ENCODE data around the gene INTS7.

INTS7 gene, protein sequence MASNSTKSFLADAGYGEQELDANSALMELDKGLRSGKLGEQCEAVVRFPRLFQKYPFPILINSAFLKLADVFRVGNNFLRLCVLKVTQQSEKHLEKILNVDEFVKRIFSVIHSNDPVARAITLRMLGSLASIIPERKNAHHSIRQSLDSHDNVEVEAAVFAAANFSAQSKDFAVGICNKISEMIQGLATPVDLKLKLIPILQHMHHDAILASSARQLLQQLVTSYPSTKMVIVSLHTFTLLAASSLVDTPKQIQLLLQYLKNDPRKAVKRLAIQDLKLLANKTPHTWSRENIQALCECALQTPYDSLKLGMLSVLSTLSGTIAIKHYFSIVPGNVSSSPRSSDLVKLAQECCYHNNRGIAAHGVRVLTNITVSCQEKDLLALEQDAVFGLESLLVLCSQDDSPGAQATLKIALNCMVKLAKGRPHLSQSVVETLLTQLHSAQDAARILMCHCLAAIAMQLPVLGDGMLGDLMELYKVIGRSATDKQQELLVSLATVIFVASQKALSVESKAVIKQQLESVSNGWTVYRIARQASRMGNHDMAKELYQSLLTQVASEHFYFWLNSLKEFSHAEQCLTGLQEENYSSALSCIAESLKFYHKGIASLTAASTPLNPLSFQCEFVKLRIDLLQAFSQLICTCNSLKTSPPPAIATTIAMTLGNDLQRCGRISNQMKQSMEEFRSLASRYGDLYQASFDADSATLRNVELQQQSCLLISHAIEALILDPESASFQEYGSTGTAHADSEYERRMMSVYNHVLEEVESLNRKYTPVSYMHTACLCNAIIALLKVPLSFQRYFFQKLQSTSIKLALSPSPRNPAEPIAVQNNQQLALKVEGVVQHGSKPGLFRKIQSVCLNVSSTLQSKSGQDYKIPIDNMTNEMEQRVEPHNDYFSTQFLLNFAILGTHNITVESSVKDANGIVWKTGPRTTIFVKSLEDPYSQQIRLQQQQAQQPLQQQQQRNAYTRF

DNA sequence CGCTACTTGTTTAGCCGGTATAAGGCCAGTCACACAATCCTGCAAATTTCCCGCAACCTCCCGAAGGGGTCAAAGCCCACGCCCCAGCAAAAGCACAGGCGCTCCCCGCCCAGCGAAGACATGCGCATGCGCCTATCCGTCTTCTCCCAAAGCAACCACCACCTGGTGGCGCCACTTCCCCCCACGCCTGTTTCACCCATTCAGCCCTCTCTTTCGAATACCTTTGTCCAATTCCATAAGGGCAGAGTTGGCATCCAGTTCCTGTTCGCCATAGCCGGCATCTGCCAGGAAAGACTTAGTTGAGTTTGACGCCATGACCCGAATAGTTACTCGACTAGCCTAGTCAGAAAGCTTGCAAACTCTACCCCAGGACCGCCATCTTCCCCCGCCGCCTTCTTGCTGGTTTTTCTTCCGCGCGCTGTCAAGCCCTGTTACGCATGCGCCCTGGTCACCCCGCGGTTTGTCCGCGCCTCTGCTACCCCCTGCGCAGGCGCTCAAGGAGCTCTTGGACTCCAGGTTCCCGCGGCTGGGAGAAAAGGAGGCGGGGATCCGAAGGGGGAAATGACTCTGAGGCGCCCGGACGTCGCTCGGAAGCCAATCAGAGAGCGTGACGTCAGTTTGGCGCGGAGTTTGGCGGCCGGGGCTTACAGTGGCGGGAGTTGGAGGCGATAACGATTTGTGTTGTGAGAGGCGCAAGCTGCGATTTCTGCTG lies at the start of gene INTS7, which contains the start of gene DTL:
INTS7 (minus strand) TSS at position 435 of the 712 bp plus-strand sequence; CDS start at position 315, 120 bp downstream.
DTL (plus strand) TSS at position 626 of the 712 bp plus-strand sequence. CDS start 143 bp downstream, outside the sequence.
- DNase-seq (ENCODE audit: low spot score) = peak; percentile 99

DNA sequence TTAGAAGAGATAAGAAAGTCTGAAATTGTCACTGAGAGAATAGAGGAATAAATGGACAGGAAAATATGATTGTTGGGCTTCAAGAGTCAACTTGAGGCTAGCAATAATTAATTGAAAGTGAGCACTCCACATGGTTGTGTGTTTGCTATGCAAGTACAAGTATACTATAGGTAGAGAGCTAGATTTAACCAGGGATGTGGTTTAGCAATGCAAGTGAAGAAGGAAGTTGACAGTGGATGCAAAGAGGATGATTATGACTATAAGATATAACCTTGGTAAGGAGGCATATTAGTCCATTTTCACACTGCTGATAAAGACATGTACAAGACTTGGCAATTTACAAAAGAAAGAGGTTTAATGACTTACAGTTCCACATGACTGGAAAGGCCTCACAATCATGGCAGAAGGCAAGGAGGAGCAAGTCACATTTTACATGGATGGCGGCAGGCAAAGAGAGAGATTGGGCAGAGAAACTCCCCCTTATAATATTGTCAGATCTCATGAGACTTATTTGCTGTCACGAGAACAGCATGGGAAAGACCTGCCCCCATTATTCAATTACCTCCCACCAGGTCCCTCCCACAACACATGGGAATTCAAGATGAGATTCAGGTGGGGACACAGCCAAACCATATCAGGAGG lies 47.5 kb upstream of the INTS7 start:
- DNase-seq (ENCODE audit: low spot score) = no peak

DNA sequence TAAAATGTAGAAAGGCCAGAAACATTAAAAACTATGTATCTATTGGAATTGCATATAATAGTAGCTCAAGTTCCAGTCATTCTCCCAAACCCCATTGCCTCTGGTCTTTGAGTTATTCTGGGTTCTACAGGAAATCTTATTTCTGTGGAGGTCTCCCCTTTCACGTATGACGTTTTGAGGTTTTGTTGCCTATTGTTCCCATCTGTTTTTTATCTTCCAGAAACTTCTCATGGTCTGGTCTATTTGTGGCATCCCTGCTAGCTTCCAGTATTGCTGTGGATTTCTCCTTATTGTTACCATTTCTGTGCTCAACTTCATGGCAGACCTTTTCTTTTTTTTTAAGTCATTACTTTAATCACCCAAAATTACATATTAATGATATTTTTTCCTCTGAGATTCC lies 43.5 kb upstream of the INTS7 start:
- no peak for DNase-seq (ENCODE audit: low spot score)

DNA sequence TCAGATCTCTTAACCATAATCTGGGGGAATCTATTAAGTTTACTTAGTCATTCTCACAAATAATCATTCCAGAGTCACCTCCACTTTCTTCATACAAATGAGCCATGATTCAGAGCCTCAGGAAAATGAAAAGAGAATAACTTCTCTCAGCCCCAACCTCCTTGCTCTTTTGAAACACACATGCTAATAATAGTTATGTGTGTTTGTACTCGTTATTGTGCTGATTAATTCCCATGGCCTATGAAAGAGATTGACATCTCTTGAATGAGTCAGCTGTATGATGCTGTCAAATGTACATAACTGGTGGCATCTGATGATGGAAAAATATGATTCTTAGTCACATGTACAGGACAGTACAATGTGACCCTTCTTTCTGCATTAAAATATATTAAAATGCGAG lies 41.7 kb upstream of the INTS7 start:
- DNase-seq (ENCODE audit: low spot score) = peak; percentile 13

DNA sequence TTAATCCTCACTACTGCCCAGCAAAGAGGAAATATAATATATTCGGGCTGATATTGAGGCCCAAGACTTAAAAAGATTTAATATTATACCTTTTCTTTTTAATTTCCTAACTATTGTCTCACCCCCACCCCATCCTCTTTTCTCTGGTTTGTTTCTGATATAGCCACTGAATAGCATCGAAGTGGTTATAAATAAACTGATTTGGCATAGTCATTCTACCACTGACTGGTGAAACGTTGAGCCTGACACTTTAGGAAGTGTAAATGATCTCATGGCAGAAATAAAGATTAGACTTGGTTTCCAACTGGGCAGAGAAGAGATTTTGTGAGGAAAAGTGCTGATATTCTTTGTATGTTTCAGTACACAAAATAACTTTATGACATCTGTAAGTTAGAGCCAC lies 39.5 kb upstream of the INTS7 start:
- no peak for DNase-seq (ENCODE audit: low spot score)

DNA sequence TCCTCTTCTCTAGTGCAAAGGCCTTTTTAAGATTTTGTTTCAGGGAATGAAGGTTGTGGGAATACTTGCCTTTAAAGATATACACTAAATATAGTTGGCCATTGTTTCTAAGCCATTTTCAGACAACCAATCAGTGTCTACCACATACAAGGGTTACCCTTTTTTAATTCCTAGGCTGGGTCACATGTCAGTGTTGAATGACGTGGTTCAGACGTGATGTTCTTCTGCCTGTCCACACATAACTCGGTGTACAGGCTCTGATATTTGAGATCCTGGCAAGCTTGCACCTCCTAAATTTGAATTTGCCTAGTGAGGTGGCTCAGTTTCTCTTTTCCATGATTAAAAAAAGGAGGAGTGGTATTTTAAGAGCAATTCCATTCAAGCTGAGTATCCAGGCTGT lies 39.0 kb upstream of the INTS7 start:
- no peak for DNase-seq (ENCODE audit: low spot score)

DNA sequence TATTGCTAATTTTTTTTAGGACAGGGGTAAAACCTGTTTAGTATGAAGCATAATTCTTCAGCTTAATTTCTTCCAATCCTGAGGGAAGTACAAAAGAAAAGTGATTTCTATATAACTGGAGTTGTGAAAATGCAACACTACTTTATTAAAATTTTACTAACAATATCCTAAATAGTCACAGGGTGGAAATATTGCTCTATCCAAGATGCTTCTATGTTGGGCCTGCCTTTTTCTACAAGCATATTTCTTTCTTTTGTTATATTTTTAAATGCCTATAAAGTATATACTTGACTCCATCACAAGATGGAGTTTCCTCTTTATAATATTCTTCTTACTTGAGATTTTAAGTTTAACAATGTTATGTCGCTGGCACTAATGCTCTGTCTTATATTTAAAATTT lies 38.1 kb upstream of the INTS7 start:
- no peak for DNase-seq (ENCODE audit: low spot score)

DNA sequence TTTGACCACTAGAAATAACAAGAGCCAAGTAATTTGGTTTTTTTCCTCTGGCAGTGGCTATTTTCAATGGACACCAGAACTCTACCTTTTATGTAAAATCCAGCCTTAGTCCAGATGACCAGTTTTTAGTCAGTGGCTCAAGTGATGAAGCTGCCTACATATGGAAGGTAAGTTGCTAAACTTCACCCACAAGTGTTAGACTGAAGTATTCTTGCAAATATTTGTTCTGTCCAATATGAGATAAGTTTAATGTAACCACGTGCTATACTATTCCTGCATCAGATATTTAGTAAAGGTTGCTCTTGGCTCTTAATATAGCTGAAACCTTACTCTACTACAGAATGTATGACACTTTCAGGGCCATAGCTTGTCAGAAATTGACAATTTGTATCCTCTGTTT lies 36.7 kb upstream of the INTS7 start:
- no peak for DNase-seq (ENCODE audit: low spot score)

DNA sequence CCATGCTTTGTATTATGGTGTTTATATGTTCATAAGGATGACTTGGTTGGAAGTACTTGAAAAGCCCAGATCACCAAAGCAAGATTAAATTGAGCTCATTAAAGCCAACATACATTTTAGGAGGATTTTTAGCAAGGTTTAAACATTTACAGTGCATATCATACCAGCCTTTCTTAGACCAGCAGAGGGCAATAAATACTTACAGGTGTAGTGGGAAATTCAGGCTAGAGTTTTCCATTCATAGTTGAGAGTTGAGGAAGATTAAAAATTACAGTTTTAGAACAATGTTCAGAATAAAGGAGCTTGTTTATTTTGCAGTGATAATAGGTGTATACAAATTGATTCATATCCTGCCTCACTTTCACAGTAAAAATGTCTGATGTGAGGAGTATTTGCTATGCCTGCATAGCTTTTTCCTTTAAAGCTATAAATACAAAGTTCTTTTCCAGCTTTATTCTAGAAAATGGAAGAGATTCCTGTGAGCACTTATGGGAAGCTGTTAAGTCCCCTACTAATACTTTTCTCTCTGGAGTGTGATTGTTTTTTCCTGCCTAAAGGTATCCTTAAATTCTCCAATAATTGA lies 35.5 kb upstream of the INTS7 start:
- peak; percentile 51 for DNase-seq (ENCODE audit: low spot score)

DNA sequence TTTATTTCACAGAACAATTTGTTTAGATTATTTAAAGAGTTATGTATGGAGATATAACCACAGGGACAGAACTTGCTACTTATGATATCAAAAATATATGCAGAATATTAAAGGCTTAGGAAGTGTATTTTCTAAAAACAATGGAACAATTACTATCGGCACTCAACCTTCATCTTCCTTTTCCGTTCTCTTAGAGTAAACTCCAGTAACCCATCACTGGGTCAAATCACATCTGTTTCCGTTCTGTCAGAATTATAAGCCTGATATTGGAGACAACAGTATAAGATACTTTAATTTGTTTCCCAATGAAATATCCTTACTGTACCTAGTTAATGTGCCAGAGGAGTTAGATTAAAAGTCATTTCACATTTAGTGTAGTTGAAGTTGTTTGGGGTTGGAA lies 32.4 kb upstream of the INTS7 start:
- DNase-seq (ENCODE audit: low spot score) = no peak

DNA sequence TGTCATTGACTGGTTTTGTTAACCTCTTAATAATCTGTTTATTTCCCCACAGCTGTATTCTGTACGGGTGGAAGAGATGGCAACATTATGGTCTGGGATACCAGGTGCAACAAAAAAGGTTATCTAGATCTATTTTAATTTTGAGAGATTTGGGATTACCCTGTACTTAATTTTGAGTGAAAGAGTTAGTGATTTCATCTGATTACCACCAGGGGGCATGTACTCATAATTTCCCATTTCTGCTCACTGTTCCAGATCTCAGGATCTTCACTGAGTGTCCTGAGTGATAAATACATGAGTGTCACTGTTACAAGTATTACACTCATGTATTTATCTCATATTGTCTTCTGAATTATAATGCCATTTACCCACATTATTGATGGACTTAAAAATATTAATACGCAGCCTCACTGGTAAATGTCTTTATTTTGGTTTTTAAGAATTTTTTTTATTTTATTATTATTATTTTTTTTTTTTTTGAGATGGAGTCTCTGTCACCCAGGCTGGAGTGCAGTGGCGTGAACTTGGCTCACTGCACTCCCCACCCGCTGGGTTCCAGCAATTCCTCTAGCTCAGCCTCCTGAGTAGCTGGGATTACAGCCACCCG lies 27.6 kb upstream of the INTS7 start:
- DNase-seq (ENCODE audit: low spot score) = peak; percentile 80

DNA sequence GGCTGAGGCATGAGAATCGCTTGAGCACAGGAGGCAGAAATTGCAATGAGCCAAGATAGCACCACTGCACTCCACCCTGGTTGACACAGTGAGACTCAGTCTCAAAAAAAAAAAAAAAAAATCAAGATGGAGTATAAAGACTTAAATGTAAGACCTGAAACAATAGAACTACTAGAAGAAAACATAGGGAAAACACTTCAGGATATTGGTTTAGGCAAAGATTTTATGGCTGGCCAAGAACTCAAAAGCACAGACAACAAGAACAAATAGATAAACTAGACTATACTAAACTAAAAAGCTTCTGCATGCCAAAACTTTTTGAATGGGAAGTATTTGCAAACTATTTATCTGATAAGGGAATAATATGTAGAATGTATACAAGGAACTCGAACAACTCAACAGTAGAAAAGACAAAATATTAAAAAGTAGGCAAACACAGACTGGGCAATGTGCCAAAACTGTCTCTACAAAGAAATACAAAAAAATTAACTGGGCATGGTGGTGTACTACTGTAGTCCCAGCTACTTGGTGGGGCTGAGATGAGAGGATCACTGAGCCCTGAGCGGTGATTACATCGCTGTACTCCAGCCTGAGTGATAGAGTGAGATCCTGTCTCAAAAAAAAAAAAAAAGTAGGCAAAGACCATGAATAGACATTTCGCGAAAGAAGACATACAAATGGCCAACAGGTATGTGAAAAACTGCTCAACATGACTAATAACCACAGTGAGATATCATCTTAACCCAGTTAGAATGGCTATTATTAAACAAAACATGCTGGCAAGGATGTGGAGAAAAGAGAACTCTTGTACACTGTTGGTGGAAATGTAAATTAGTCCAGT lies 25.5 kb upstream of the INTS7 start:
- DNase-seq (ENCODE audit: low spot score) = no peak

DNA sequence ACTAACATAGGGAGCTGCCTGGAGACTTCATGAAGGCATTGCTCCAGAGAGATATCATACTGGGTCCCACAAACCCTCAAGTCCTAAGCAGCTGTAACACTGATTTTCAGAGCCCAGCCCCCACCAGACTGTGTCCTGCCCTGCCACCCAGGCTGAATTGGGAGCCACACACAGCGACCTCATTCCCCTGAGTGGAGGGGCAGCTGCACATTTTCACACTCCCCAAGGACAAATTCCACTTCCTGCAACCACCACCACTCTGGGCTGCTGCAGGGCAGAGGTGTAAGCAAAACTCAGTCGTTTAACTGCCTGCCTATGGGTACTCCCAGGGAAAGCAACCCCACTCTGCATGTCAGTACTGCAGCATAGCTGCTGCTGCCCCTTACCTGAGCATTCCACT lies 20.0 kb upstream of the INTS7 start:
- DNase-seq (ENCODE audit: low spot score) = no peak

DNA sequence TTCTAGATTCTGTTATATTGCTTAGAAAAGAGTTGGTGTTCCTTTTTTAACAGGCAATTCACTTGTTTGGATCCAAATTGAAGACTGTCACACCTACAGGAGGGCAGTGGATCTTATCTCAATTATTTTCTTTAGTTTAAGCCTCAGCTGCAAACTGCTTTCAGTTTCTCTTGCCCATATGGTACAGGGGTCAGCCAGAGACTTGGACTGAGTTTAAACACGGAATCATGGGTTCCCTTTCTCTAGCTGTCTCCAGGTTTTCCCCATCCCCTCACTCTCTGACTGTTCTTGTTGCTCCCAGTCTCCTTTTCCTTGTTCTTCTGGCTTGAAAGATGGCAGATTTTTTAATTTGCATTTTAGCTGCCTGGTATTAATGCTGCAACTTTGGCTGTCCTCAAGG lies 18.6 kb upstream of the INTS7 start:
- no peak for DNase-seq (ENCODE audit: low spot score)

DNA sequence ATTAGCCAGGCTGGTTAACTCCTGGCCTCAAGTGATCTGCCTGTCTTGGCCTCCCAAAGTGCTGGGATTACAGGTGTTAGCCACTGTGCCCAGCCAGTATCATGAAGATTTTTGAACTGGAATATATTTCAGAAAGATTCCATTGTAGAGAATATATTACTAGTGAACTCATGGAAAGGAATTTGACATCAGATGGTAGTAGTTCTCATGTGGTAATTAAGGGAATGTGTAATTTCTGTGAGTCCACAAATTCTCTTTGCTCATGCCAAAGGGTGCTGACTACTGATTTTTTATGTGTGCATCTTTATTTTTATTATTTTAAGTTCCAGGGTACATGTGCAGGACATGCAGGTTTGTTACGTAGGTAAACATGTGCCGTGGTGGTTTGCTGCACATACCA lies 10.6 kb upstream of the INTS7 start:
- no peak for DNase-seq (ENCODE audit: low spot score)

DNA sequence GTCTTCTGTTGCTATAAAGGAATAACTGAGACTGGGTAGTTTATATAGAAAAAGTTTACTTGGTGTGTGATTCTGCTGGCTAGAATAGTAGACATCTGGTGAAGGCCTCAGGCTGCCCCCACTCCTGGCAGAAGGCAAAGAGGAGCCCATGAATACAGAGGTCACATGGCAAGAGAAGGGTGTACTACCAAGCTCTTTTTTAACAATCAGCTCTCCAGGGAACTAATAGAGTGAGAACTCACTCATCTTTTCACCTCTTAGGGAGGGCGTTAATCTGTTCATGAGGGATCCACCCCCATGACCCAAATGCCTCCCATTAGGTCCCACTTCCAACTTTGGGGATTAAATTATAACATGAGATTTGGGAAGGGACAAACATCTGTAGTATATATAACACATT lies 9.5 kb upstream of the INTS7 start:
- DNase-seq (ENCODE audit: low spot score) = no peak

DNA sequence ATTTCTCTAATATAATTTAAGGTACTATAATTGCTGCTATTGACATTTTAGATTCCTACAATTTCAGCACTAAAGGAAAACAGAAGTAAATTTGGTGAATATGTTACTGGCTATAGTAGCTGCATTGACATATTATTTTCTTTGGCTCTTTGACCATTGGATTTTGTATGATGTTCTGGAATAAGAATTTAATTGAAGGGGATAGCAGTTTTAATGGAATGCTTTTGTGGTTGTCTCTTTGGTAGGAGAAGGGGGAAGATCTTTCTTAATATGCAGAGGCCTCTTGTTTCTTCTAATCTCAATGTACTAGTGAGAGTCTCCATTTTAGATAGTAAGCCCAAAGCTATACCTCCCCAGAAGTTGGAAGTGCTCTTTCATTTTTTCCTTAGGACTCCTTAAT lies 7.1 kb upstream of the INTS7 start:
- DNase-seq (ENCODE audit: low spot score) = no peak

DNA sequence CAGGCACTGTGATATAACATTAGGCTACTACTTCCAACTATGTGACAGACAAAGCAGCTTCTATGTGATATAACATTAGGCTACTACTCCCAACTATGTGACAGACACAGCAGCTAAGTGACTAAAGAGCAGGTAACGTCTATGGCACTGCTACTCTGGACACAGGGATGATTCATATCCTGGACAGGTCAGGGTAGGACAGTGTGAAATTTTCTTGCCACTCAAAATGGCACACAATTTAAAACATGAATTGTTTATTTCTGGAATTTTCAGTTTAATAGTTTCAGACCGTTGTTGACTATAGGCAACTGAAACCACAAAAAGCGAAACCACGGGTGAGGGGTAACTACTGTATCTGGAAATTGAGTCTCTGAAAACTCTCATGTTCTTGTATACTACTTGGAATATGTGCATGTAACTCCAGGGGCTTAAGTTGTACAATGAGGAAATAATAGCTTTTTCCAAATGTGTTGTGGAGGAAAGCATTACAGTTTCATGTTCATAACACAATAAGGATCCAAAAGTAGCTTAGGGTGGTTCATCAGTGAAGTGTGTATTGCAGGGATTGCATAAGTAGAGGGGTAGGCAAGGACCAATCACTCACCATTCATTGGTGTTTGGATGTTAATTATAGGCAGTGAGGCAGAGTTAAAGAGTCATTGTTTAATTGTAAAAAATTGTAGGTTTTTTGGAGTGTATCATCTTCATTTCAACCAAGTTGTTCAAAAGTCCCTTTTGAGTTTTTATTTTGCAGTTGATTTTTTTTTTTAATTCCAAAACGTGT lies 5.5 kb upstream of the INTS7 start:
- peak; percentile 75 for DNase-seq (ENCODE audit: low spot score)

DNA sequence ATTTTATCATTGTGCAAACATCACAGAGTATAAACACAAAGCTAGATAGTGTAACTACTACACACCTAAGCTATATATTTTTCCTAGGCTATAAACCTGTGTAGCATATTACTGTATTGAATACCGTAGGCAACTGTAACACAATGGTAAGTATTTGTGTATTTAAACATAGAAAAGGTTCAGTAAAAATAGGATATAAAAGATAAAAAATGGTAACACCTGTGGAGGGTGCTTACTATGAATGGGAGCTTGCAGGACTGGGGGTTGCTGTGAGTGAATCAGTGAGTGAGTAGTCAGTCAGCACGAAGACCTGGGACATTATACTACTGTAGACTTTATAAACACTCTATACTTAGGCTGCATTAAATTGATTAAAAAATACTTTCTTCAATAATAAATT lies 4.3 kb upstream of the INTS7 start:
- peak; percentile 26 for DNase-seq (ENCODE audit: low spot score)
